DMS53 treated with DMSO at 0.1 percent for 48 hours (cell line): Measurements from ENCODE around the gene GOLGA3.

ENCODE experiments used
- DNase-seq: peaks from one replicate; lab custom pipeline; 2025; ENCODE audit not compliant: unreplicated experiment; lab: John Stamatoyannopoulos, UW

The GOLGA3 gene

DNA sequence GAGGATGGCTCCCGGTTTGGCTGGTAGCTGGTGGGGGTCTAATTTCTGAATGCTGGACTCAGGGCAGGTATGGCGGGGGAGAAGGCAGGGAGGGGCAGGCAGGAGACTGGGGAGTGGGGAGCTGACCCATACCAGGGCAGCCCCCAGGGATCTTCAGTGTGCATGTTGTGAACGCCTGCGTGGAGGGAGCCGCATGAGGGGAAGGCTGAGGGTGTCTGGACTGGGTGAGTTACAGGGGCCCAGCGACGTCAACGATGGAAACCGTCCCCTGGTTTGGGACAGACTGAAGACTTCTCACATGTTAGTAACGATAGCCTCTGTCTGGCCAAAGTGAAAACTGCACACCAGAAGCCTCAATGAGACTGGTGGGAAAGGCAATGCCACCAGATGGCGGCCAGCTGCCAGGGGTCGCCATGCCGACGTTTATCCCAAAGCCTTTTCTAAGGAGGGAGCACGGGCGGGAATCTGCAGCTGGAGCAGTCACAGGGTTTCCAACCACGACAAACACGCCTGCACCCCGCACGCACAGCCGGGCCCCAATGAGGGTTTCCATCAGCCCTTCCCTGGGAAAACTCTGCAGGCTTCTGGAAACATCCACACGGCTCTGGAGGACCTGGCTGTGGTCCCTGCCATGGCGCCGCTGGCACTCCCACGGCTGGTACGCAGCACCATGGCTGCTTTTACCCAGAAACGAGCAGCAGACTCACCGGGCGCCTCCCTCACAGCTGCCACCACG is 104.0 kb downstream of the GOLGA3 start:
- DNase-seq: no peak

DNA sequence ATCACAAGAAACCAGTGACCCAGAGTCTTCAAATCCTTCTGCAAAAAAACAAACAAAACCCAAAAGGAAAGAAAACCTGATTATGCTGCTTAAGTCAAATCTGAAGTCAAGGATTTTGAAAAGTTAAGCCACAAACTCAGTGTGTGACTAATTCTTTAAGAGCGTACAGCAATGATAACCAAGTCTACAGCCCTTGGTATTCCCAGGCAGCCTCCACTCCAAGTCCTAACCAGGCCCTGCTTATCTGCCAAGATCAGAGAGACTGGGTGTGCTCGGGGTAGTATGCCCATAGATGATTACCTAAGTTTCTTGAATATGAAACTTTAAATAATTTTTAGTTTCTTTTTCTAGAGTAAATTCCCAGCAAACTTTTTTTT is 104.9 kb downstream of the GOLGA3 start:
- DNase-seq: no peak

DNA sequence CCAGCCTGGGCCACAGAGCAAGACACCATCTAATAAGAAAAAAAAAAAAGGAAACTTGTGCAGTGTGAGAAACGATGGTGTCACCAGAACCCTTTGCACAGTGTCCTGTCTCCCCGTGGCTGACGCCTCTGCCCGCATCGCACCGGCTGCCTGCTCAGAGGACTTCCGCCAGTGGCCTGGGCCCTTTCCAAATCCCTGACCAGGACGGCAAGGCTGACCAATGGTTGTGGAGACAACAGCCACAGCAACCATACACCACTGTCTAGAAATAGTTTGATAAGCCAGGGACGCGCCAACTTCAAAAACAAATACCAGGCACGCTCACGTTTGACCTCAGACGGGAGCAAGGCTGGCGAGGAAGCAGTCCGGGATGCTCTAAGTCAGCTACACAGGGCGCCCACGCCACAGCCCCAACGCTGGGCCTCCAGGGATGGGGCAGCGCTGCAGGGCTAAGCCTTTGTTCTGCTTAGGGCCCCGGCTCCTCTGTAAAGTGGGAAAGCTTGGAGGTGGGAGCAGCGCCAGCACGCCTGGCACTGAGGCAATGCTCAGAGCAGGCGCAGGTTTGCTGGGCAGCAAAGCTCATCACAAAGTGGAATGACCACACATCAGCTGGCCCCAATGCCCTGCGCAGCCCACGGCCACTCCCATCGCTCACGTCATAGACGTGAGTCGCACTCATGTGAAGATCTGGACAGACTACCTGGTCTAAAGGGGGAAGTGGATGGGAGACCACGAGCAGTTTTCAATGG is 105.5 kb downstream of the GOLGA3 start:
- DNase-seq: no peak

DNA sequence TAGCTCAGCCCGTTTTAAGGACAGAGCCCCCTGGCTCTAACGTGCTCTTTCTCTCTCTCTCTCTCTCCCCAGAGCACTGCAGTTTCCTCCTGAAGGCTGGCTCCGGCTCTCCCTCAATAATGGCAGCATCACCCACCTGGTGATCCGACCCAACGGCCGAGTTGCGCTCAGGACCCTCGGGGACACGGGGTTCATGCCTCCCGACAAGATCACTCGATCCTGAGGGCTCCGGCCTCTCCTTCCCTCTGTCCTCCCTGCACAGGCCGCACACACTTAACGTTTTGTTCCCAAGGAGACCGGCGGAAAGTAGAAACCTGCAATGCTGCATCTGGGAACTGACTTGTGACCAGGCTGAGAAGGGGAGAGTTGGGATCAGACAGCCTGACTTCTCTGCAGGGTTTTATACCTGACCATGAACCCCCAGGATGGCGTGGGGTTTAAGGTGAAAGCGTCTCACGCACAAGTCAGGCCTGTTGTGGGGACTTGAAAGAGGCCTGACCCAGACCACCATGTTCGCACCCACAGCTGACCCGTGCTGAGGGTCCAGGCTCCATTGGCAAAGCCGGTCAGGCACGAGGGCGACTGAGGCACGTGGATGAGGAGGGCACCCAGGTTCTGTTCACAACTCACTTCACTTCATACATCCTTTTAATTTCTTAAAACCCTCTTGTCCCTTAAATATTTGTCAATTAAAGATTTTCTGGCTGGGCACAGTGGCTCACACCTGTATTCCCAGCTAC is 107.9 kb downstream of the GOLGA3 start:
- DNase-seq: no peak

DNA sequence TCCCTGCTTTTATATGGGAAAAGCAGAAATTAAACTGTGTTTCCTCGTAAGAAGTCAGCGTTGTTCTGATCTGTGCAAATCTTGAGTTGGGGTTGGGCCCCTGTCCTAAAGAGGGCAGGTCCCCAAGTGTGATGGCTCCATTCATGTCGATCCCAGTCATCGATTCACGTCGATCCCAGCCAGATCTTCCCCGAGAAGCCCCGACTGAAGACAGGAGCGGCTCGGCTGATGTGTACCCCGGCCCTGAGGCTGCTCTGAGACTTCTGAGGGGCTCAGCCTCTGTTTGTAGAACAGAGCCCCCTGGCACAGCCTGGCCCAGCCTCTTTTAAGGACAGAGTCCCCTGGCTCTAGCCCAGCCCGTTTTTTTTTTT is 108.7 kb downstream of the GOLGA3 start:
- DNase-seq: no peak

DNA sequence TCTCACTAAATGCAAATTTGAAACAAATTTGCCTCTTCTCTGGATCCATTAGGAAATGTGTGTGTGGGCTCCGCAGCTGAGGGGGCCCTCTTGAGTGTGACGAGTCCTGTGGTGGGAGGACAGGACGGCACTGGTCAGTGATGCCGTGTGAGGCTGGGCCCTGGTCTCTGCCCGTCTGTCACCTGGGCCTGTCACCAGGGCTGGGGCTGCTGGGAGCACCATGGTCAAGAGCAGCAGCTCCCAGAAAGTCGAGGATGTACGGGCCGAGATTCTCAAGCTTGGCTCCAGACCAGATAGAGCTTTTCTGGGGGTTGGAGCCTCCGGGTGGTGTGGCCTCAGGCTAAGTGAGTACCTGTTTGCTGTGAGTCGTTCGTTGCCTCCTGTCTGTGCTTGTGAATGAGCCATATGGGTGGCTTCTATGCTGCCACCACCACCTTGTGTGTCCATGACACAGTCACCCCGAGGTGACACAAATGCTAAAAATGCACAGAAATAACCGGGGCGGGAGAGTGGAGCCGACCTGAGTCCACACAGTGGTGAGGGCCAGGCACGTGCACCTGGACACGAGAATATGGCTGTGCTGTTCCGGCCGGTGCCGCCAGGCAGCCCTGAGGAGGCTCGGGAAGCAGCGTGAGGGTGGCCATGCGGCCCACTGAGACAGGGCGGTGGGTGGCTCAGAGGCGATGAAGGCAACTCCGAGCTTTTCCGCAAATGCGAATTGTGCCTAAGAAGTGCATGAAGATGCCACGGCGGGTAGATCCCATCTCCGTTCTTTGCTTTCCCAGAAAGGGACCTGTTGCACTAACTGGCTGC is 109.3 kb downstream of the GOLGA3 start:
- no peak for DNase-seq
